Ishikawa (cell line): ENCODE data around the gene ADCY7.

ENCODE experiments used
- CEBPB ChIP-seq: IDR thresholded peaks from 2 replicates; pipeline ENCODE4 v1.6.1; 2012
- TAF1 ChIP-seq: IDR thresholded peaks from 2 replicates; pipeline ENCODE4 v1.6.1; 2012; ENCODE audit warnings: low read depth, mild to moderate bottlenecking
- ZBTB7A ChIP-seq: IDR thresholded peaks from 2 replicates; pipeline ENCODE4 v1.6.1; 2012; ENCODE audit warnings: low read depth

- no peak for TF ChIP-seq TAF1
- TF ChIP-seq ZBTB7A = no peak
- TF ChIP-seq CEBPB = no peak
Observed at GRCh38 chr16:50292566-50292948, 26.2 kb downstream of the ADCY7 start.
